ENCODE measurements around the gene ZNF629.

- TF ChIP-seq EZH2 (IDR thresholded peaks at IDR 0.05; ENCODE audit: borderline replicate concordance, insufficient read depth, low read length, poor library complexity, severe bottlenecking), result no peak
- TF ChIP-seq CTCF (IDR thresholded peaks at IDR 0.05; ENCODE audit: poor library complexity, severe bottlenecking), result no peak
- no peak for TF ChIP-seq RAD21 (conservative IDR thresholded peaks at IDR 0.05)
- TF ChIP-seq POLR2AphosphoS5 (IDR thresholded peaks at IDR 0.05), result no peak
- TF ChIP-seq REST (IDR thresholded peaks at IDR 0.05; ENCODE audit: borderline replicate concordance), result no peak
- TF ChIP-seq EP300 (conservative IDR thresholded peaks at IDR 0.05; ENCODE audit: poor library complexity, severe bottlenecking), result no peak
- no peak for TF ChIP-seq SMC3 (conservative IDR thresholded peaks at IDR 0.05; ENCODE audit: poor library complexity)
- TF ChIP-seq MXI1 (conservative IDR thresholded peaks at IDR 0.05; ENCODE audit: poor library complexity, severe bottlenecking), result no peak
Measured at GRCh38 chr16:30820952-30821421, 34.0 kb upstream of the ZNF629 start.
